Neural cell (in vitro differentiated cells): Measurements from ENCODE around the gene CDC42BPB. TPM values are rescaled to one million over a fixed set of nuclear protein-coding genes. Genes with fewer than 3 reads are reported as not detected.

ENCODE experiments used
- H2AFZ ChIP-seq: fragments of 200-600, 300-800 bp; sonication (generic), shearing (Covaris generic); 2 replicates; pipeline ENCODE4 v1.6.0; 2014; ENCODE audit warnings: low read depth, mild to moderate bottlenecking, antibody characterized with exemption, low read length, moderate library complexity
- H3F3A ChIP-seq: fragments of 200-600 bp; shearing (Covaris generic); 2 replicates; pipeline ENCODE4 v1.6.1; 2016; ENCODE audit warnings: mild to moderate bottlenecking, moderate library complexity, mixed read lengths, antibody characterized with exemption, low read length; ENCODE audit not compliant: insufficient read depth, poor library complexity, severe bottlenecking
- H3K27ac ChIP-seq: fragments of 200-600, 300-800 bp; sonication (generic), shearing (Covaris generic); 2 replicates; pipeline ENCODE4 v1.5.1; 2014; ENCODE audit warnings: mild to moderate bottlenecking, low read length, moderate library complexity
- H3K27me3 ChIP-seq: fragments of 300-800, 200-600 bp; sonication (generic), shearing (Covaris generic); 2 replicates; pipeline ENCODE4 v1.6.0; 2014; ENCODE audit warnings: mild to moderate bottlenecking, low read depth, low read length, moderate library complexity; ENCODE audit not compliant: insufficient read depth
- H3K36me3 ChIP-seq: fragments of 300-800, 200-600 bp; sonication (generic), shearing (Covaris generic); 2 replicates; pipeline ENCODE4 v1.5.1; 2014; ENCODE audit warnings: mild to moderate bottlenecking, antibody characterized with exemption, low read length, moderate library complexity; ENCODE audit not compliant: insufficient read depth
- H3K4me2 ChIP-seq: fragments of 300-800, 200-600 bp; sonication (generic), shearing (Covaris generic); 2 replicates; pipeline ENCODE4 v1.6.0; 2014; ENCODE audit warnings: mild to moderate bottlenecking, low read length
- H3K4me3 ChIP-seq: fragments of 300-800, 200-600 bp; sonication (generic), shearing (Covaris generic); 2 replicates; pipeline ENCODE4 v1.5.1; 2014; ENCODE audit warnings: mild to moderate bottlenecking, low read length, moderate library complexity
- H3K79me2 ChIP-seq: fragments of 200-600 bp; shearing (Covaris generic); replicated peaks from 2 replicates; pipeline ENCODE4 v1.6.0; 2014; ENCODE audit warnings: mild to moderate bottlenecking, low read length, moderate library complexity; ENCODE audit not compliant: insufficient read depth
- H3K9ac ChIP-seq: fragments of 300-800, 200-600 bp; sonication (generic), shearing (Covaris generic); 2 replicates; pipeline ENCODE4 v1.6.1; 2016; ENCODE audit warnings: mild to moderate bottlenecking, low read length, mixed read lengths
- H3K9me2 ChIP-seq: fragments of 200-600 bp; shearing (Covaris generic); 2 replicates; pipeline ENCODE4 v1.6.1; 2016; ENCODE audit warnings: mild to moderate bottlenecking, low read length, mixed read lengths; ENCODE audit not compliant: insufficient read depth
- H3K9me3 ChIP-seq: fragments of 200-600, 300-800 bp; sonication (generic), shearing (Covaris generic); 2 replicates; pipeline ENCODE4 v1.6.1; 2016; ENCODE audit warnings: mild to moderate bottlenecking, mixed run types, low read length, moderate library complexity, mixed read lengths
- H4K20me1 ChIP-seq: fragments of 200-600 bp; shearing (Covaris generic); 2 replicates; pipeline ENCODE4 v1.6.1; 2016; ENCODE audit warnings: mild to moderate bottlenecking, mixed run types; ENCODE audit not compliant: insufficient read depth
- EP300 ChIP-seq: fragments of 450-650 bp; conservative IDR thresholded peaks from 2 replicates; pipeline ENCODE4 v1.6.1; 2014; ENCODE audit warnings: antibody characterized with exemption, mild to moderate bottlenecking, moderate library complexity; ENCODE audit not compliant: poor library complexity, severe bottlenecking
- EZH2 ChIP-seq: fragments of 200-600, 300-800 bp; shearing (Covaris generic), sonication (generic); IDR thresholded peaks from 2 replicates; pipeline ENCODE4 v1.6.1; 2014; ENCODE audit warnings: antibody characterized with exemption, low read length, borderline replicate concordance, mild to moderate bottlenecking; ENCODE audit not compliant: insufficient read depth, poor library complexity, severe bottlenecking
- MXI1 ChIP-seq: fragments of 450-650 bp; conservative IDR thresholded peaks from 2 replicates; pipeline ENCODE4 v1.6.1; 2014; ENCODE audit warnings: antibody characterized with exemption, mild to moderate bottlenecking; ENCODE audit not compliant: poor library complexity, severe bottlenecking
- POLR2AphosphoS5 ChIP-seq: IDR thresholded peaks from 2 replicates; pipeline ENCODE4 v1.6.1; 2012
- RAD21 ChIP-seq: fragments of 450-650 bp; conservative IDR thresholded peaks from 2 replicates; pipeline ENCODE4 v1.6.1; 2014; ENCODE audit warnings: antibody characterized with exemption, mild to moderate bottlenecking, moderate library complexity
- SMC3 ChIP-seq: fragments of 450-650 bp; conservative IDR thresholded peaks from 2 replicates; pipeline ENCODE4 v1.6.1; 2014; ENCODE audit warnings: antibody characterized with exemption, mild to moderate bottlenecking, moderate library complexity; ENCODE audit not compliant: poor library complexity
- TAF1 ChIP-seq: IDR thresholded peaks from 2 replicates; pipeline ENCODE4 v1.6.1; 2012; ENCODE audit warnings: low read depth
- polyA plus RNA-seq: library from polyadenylated mRNA; depleted of rRNA; stranded (reverse); fragments of >200 nt; gene quantifications from 2 replicates; pipeline ENCODE4 v1.2.3, GENCODE V29; 2014
- TF ChIP-seq, protein P1 (sequence below): fragments of 450-650 bp; IDR thresholded peaks from 2 replicates; pipeline ENCODE4 v1.5.1; 2014; ENCODE audit warnings: antibody characterized with exemption, mild to moderate bottlenecking, moderate library complexity; ENCODE audit not compliant: poor library complexity, severe bottlenecking
- TF ChIP-seq, protein P2 (sequence below): IDR thresholded peaks from 2 replicates; pipeline ENCODE4 v1.6.1; 2012; ENCODE audit warnings: borderline replicate concordance

Gene CDC42BPB
- polyA plus RNA-seq, 1 donor from 2014 or later: 43.8 TPM

DNA sequence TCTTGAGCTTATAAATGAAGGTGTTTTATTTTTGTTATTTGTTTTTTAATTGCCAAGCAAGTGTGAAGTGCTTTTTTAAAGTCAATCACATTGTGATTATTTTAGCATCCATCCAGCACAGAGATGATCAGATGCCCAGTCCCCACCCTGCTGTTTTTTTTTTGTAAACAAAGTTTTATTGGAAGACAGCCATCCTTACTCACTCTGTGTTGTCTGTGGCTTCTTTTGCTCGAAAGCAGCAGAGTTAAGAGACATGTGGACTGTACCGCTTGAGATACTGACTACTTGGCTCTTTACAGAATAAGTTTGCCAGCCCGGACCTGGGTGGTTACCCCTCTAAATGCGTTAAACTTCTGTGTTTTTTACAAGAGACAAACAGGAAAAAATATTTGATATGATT is 165.8 kb downstream of the CDC42BPB start:
- Histone ChIP-seq H3K9me3 (no peaks in the 10 kb centered on the region), H3K4me3 (no peak overlapping the region), H2AFZ (no peak overlapping the region), H3K9ac (no peak overlapping the region), H3K36me3 (peaks cover 3% of the 10 kb centered on the region), H3K4me2 (no peak overlapping the region), H3F3A (no peaks in the 10 kb centered on the region), H3K27ac (no peak overlapping the region), H4K20me1 (no peaks in the 10 kb centered on the region), H3K27me3 (no peaks in the 10 kb centered on the region), H3K9me2 (no peaks in the 10 kb centered on the region), H3K79me2 (no peaks in the 10 kb centered on the region)
- TF ChIP-seq SMC3 (no peak), MXI1 (no peak), EP300 (no peak), TAF1 (no peak), EZH2 (no peak), POLR2AphosphoS5 (no peak), RAD21 (no peak)
- TF ChIP-seq, protein P1, sequence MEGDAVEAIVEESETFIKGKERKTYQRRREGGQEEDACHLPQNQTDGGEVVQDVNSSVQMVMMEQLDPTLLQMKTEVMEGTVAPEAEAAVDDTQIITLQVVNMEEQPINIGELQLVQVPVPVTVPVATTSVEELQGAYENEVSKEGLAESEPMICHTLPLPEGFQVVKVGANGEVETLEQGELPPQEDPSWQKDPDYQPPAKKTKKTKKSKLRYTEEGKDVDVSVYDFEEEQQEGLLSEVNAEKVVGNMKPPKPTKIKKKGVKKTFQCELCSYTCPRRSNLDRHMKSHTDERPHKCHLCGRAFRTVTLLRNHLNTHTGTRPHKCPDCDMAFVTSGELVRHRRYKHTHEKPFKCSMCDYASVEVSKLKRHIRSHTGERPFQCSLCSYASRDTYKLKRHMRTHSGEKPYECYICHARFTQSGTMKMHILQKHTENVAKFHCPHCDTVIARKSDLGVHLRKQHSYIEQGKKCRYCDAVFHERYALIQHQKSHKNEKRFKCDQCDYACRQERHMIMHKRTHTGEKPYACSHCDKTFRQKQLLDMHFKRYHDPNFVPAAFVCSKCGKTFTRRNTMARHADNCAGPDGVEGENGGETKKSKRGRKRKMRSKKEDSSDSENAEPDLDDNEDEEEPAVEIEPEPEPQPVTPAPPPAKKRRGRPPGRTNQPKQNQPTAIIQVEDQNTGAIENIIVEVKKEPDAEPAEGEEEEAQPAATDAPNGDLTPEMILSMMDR: no peak
- TF ChIP-seq, protein P2, sequence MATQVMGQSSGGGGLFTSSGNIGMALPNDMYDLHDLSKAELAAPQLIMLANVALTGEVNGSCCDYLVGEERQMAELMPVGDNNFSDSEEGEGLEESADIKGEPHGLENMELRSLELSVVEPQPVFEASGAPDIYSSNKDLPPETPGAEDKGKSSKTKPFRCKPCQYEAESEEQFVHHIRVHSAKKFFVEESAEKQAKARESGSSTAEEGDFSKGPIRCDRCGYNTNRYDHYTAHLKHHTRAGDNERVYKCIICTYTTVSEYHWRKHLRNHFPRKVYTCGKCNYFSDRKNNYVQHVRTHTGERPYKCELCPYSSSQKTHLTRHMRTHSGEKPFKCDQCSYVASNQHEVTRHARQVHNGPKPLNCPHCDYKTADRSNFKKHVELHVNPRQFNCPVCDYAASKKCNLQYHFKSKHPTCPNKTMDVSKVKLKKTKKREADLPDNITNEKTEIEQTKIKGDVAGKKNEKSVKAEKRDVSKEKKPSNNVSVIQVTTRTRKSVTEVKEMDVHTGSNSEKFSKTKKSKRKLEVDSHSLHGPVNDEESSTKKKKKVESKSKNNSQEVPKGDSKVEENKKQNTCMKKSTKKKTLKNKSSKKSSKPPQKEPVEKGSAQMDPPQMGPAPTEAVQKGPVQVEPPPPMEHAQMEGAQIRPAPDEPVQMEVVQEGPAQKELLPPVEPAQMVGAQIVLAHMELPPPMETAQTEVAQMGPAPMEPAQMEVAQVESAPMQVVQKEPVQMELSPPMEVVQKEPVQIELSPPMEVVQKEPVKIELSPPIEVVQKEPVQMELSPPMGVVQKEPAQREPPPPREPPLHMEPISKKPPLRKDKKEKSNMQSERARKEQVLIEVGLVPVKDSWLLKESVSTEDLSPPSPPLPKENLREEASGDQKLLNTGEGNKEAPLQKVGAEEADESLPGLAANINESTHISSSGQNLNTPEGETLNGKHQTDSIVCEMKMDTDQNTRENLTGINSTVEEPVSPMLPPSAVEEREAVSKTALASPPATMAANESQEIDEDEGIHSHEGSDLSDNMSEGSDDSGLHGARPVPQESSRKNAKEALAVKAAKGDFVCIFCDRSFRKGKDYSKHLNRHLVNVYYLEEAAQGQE: no peak

DNA sequence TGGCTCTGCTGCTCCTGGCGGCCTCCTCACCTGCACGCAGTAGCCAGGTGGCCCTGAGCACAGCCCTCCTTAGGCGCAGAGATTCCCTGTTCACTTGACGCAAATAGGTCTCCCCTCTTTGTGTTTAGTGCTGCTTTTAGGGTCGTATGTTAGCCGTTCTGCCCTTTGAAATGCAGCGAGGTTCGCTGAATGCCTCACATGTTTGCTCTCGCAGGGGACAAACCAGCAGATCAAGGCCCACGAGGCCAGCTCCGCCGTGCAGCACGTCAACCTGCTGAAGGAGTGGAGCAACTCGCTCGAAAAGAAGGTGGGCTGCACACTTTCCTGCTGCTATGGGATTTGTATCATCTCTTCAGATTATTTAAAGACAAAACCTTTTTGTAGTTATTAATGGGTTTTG is 166.2 kb downstream of the CDC42BPB start:
- H3K27me3 ChIP-seq: no peaks in the 10 kb centered on the region
- no peak overlapping the region for H2AFZ ChIP-seq
- no peak overlapping the region for H3K27ac ChIP-seq
- H3K9me3 ChIP-seq: no peaks in the 10 kb centered on the region
- H3K4me3 ChIP-seq: no peak overlapping the region
- H3K4me2 ChIP-seq: no peak overlapping the region
- no peaks in the 10 kb centered on the region for H3K79me2 ChIP-seq
- no peaks in the 10 kb centered on the region for H4K20me1 ChIP-seq
- H3K9ac ChIP-seq: no peak overlapping the region
- no peaks in the 10 kb centered on the region for H3F3A ChIP-seq
- H3K9me2 ChIP-seq: no peaks in the 10 kb centered on the region
- TF ChIP-seq SMC3: no peak
- no peak for TF ChIP-seq EZH2
- TF ChIP-seq TAF1: no peak
- no peak for TF ChIP-seq POLR2AphosphoS5
- TF ChIP-seq, protein P2: no peak
- no peak for TF ChIP-seq MXI1
- no peak for TF ChIP-seq EP300
- TF ChIP-seq RAD21: no peak
- TF ChIP-seq, protein P1: no peak
- H3K36me3 ChIP-seq: peaks cover 3% of the 10 kb centered on the region
